K562 (cell line): ENCODE measurements around the gene TLR8.

ENCODE experiments used
- CTCF ChIP-seq, 3 experiments: IDR thresholded peaks in 2 of 3; conservative IDR thresholded peaks in 1 of 3; 2 replicates each; pipeline ENCODE4 v1.5.1; 2011 to 2012; ENCODE audit warnings: low read length in 3 of 3, mild to moderate bottlenecking in 3 of 3, control low read depth in 2 of 3, improper control_type of control experiment in 1 of 3, inconsistent platforms in 1 of 3, low read depth in 1 of 3, mixed read lengths in 1 of 3, moderate library complexity in 1 of 3; ENCODE audit not compliant: insufficient read depth in 2 of 3
- EZH2 ChIP-seq: IDR thresholded peaks from 2 replicates; pipeline ENCODE4 v1.6.1; 2012; ENCODE audit warnings: low read depth, mild to moderate bottlenecking, inconsistent platforms, low read length, borderline replicate concordance
- JUND ChIP-seq, 2 experiments: IDR thresholded peaks; 2 replicates in 1 of 2; 3 replicates in 1 of 2; pipeline ENCODE4 v1.6.1; 2011; ENCODE audit warnings: borderline replicate concordance in 2 of 2, low read depth in 2 of 2, low read length in 2 of 2, improper control_type of control experiment in 1 of 2, missing biosample characterization in 1 of 2, missing genetic modification characterization in 1 of 2, missing genetic modification reagents in 1 of 2
- KDM1A ChIP-seq, 2 experiments: fragments of 450-650 bp; IDR thresholded peaks; 2 replicates each; pipeline ENCODE4 v1.6.1; 2016; ENCODE audit warnings: mild to moderate bottlenecking in 2 of 2
- NUFIP1 ChIP-seq: fragments of 450-650 bp; IDR thresholded peaks from 2 replicates; pipeline ENCODE4 v1.6.1; 2018; ENCODE audit not compliant: partially characterized antibody
- RBM17 ChIP-seq: fragments of 200-400 bp; formaldehyde crosslinking; IDR thresholded peaks from 2 replicates; pipeline ENCODE4 v1.6.1; 2017; ENCODE audit warnings: low read depth, mild to moderate bottlenecking, low read length, borderline replicate concordance
- USF1 ChIP-seq: sonication (generic); formaldehyde crosslinking; IDR thresholded peaks from 2 replicates; pipeline ENCODE4 v1.9.0; 2022; ENCODE audit warnings: mild to moderate bottlenecking, missing genetic modification reagents
- YY1 ChIP-seq, 3 experiments: IDR thresholded peaks; 2 replicates each; pipeline ENCODE4 v1.6.1; 2011; ENCODE audit warnings: low read length in 2 of 3, mild to moderate bottlenecking in 2 of 3, moderate library complexity in 2 of 3, borderline replicate concordance in 1 of 3, control low read depth in 1 of 3, low read depth in 1 of 3; ENCODE audit not compliant: insufficient read depth in 3 of 3, insufficient replicate concordance in 2 of 3, control insufficient read depth in 1 of 3, insufficient read length in 1 of 3; ENCODE audit errors: extremely low read depth in 1 of 3

- TF ChIP-seq NUFIP1: no peak
- TF ChIP-seq JUND (IDR thresholded peaks at IDR 0.05; ENCODE audit: borderline replicate concordance, low read depth, low read length): no peak
- TF ChIP-seq JUND (tag; IDR thresholded peaks at IDR 0.05; ENCODE audit: borderline replicate concordance, low read depth, low read length): no peak
- TF ChIP-seq RBM17: no peak
- no peak for TF ChIP-seq EZH2
- no peak for TF ChIP-seq USF1
- TF ChIP-seq CTCF (IDR thresholded peaks at IDR 0.05 in 2 of 3, conservative IDR thresholded peaks at IDR 0.05 in 1 of 3; ENCODE audit: insufficient read depth in 2 of 3, low read depth in 1 of 3, low read length in 3 of 3): no peak
- TF ChIP-seq YY1 (IDR thresholded peaks at IDR 0.05; ENCODE audit: borderline replicate concordance in 1 of 3, control insufficient read depth in 1 of 3, extremely low read depth in 1 of 3, insufficient read depth in 3 of 3, insufficient read length in 1 of 3, insufficient replicate concordance in 2 of 3, low read depth in 1 of 3, low read length in 2 of 3): no peak
- TF ChIP-seq KDM1A (IDR thresholded peaks at IDR 0.05): no peak
Measured at GRCh38 chrX:12936947-12937346, 30.5 kb downstream of the TLR8 start.
